RKO (cell line): Measurements from ENCODE around the gene NAGS.
"Not testable (repeated sequence)": the region's sequence is repeated elsewhere in the genome, so short reads cannot be mapped to it uniquely, and the experiment has no call there.

ENCODE experiments used
- DNase-seq: peaks from one replicate; pipeline ENCODE4 v3.0.0-alpha.2; 2016; ENCODE audit warnings: low spot score

Gene NAGS

GRCh38 chr17:43984521-43984920, 19.9 kb upstream of the NAGS start:
- DNase-seq = no peak

GRCh38 chr17:43986225-43986981, 18.0 kb upstream of the NAGS start:
- DNase-seq = no peak

- no peak for DNase-seq
These were observed 17.0 kb upstream of the NAGS start for GRCh38 chr17:43987131-43988021.

- no peak for DNase-seq
These were observed 16.1 kb upstream of the NAGS start for GRCh38 chr17:43988301-43988700.

- DNase-seq = no peak
These were observed 11.8 kb upstream of the NAGS start for GRCh38 chr17:43992641-43993040.

GRCh38 chr17:43994272-43995149, 9.9 kb upstream of the NAGS start:
- DNase-seq = peak; percentile 48

GRCh38 chr17:43995150-43995471, 9.3 kb upstream of the NAGS start:
- no peak for DNase-seq

GRCh38 chr17:43997180-43997579, 7.2 kb upstream of the NAGS start:
- not testable (repeated sequence) for DNase-seq

DNA sequence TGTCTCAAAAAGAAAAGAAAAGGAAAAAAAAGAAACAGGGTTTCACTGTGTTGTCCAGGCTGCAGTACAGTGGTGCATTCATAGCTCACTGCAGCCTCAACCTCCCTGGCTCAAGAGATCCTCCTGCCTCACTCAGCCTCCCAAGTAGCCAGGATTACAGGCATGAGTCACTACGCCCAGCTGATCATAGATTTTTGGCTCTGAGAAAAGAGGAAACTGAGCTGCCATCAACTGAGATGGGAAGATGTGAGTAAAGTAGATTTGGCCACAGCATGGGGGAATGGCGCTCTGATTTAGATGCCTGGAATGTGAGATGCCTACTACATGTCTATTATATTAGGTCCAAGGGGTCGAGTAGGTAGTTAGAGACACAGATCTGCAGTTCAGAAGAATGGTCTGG, 5.9 kb upstream of the NAGS start:
- no peak for DNase-seq

- DNase-seq = no peak
These were observed 5.4 kb upstream of the NAGS start for GRCh38 chr17:43999024-43999423.

- DNase-seq = no peak
These were observed 4.1 kb upstream of the NAGS start for GRCh38 chr17:44000141-44000860.

- no peak for DNase-seq
These were observed 3.5 kb upstream of the NAGS start for GRCh38 chr17:44000871-44001460.

DNA sequence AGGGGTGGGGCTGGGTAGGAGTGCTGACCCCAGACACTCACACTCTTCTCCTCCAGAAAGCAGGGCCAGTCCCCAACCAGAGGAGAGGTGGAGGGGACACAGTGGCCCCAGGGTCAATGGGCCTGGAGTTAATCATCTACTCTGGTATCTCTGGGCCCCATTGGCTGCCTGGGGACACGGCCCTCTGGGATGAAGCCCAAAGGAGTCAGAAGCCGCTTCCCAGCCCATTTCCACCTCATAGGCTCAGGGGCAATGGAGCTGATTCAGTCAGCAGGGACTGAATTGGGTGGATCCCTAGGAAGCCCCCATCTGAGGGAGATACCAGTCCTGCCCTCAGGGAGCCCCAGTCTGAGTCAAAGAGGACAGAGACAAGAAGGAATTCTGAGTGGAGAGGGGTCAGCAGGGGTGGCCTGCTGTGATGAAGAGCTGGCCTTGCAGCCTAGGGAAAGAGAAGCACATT, 2.9 kb upstream of the NAGS start:
- DNase-seq = no peak

- peak; percentile 92 for DNase-seq
These were observed 2.1 kb upstream of the NAGS start for GRCh38 chr17:44002141-44002848.

DNA sequence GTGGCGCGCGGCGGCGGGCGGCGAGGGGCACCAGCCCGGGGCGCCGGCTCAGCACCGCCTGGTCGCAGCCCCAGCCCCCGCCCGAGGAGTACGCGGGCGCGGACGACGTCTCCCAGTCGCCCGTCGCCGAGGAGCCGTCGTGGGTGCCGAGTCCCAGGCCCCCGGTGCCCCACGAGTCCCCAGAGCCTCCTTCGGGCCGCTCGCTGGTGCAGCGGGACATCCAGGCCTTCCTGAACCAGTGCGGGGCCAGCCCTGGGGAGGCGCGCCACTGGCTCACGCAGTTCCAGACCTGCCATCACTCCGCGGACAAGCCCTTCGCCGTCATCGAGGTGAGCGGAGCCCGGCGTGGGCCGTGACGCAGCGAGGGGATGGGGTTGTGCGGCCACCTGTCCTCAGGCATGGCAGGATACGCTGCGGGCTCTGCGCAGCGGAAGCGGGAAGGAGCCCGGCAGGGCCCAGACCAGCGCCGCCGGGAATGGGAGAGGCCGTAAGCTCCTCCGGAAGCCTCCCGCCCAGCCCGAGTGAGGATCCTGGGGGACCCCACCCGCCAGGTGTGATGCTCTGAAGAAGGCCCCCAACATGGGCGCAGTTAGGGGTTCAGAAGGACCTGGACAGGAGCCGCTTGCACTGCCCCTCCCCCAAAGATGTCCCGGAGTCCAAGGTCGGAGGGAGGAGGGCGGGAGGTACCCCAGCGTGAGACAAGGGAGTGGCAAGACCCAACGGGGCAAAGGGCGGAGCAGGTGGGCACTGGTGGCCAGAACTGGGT, 522 bp downstream of the NAGS start:
- no peak for DNase-seq

DNA sequence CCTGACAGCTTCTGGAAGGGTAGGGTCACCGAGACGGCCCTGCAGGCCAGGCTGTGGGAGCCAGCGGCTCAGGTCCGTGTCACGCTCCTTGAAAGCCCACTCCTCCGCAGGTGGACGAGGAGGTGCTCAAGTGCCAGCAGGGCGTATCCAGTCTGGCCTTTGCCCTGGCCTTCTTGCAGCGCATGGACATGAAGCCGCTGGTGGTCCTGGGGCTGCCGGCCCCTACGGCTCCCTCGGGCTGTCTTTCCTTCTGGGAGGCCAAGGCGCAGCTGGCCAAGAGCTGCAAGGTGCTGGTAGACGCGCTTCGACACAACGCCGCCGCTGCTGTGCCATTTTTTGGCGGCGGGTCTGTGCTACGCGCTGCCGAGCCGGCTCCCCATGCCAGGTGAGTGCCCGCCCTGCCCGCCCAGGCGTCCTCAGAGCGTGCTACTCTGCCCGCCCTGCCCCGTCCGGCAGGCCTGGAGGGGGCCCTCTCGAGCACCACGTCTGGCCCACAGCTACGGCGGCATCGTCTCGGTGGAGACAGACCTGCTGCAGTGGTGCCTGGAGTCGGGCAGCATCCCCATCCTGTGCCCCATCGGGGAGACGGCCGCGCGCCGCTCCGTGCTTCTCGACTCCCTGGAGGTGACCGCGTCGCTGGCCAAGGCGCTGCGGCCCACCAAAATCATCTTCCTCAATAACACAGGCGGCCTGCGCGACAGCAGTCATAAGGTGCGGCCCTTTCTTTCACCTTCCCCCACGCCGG, 1.3 kb downstream of the NAGS start:
- DNase-seq = peak; percentile 55

GRCh38 chr17:44006272-44006597, 1.8 kb downstream of the NAGS start:
- no peak for DNase-seq

DNA sequence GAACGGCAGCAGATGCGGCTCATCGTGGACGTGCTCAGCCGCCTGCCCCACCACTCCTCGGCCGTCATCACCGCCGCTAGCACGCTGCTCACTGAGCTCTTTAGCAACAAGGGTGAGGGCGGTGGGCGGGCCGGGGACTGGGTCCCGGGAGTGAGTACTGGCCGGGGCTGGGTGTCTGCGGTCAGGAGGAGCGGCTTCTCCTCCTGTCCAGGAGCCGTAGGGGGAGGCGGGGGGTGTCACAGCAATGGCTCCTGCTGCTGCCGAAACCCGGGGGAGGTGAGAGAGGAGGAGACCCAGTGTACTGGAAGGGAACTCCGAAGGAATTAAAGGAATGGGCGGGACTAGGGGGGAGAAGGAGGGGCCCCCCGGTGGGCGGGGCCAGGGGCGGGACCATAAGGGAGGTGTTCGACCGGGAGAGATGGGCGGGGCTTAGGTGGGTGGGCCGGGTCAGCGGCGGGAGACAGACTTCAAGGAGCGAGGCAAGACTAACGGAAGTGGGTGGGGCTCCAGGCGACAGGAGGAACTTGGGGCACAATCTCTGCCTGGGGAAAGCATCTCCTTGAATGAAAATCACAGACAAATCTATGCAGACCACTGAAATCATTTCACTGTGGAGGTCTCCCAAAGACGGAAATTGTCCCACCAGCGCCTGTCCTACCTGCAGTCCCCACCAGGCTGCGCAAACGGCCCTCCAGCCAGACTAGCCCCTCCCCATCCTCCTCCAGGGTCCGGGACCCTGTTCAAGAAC, 2.4 kb downstream of the NAGS start:
- peak; percentile 94 for DNase-seq
